HCT116 (cell line): Measurements from ENCODE around the gene AKR7A3. TPM values are rescaled to one million over a fixed set of nuclear protein-coding genes. Genes with fewer than 3 reads are reported as not detected.

ENCODE experiments used
- ATAC-seq: fragments of 200-7000 bp; cut with Tn5 transposase; 2 replicates; pipeline ENCODE4 v1.9.1; 2020; ENCODE audit warnings: mild to moderate bottlenecking, moderate library complexity
- BruUV-seq: library from RNA; stranded (reverse); fragments of 400-500 nt; replicated peaks from 2 replicates; lab custom pipeline; 2021; lab: Mats Ljungman, UMichigan
- CTCF ChIA-PET: fragments of 300-600 bp; sonication (Branson Sonifier 250); formaldehyde crosslinking; loops from one replicate; lab custom pipeline; 2021; ENCODE audit warnings: antibody characterized with exemption; lab: Charles Lee
- POLR2A ChIA-PET: fragments of 300-600, 350-600 bp; sonication (Branson Sonifier 250); formaldehyde crosslinking; loops from one replicate; lab custom pipeline; 2021; ENCODE audit warnings: antibody characterized with exemption; lab: Charles Lee
- RAD21 ChIA-PET, 2 experiments: fragments of 300-600 bp; sonication (Branson Sonifier 250); formaldehyde crosslinking; loops; one replicate each; lab custom pipeline; 2023; ENCODE audit warnings: low total read pairs in 2 of 2; ENCODE audit not compliant: uncharacterized antibody in 2 of 2, unreplicated experiment in 2 of 2, low non-redundant PET in 1 of 2; lab: Charles Lee
- DNase-seq: peaks from one replicate; pipeline ENCODE4 v3.0.0-alpha.2; 2010; ENCODE audit warnings: low read depth, low spot score
- H2AFZ ChIP-seq: fragments of 200-600 bp; shearing (Covaris generic), sonication (generic); 2 replicates; pipeline ENCODE4 v1.6.1; 2017; ENCODE audit warnings: low read depth, mixed run types, mixed read lengths, antibody characterized with exemption, low read length; ENCODE audit not compliant: poor library complexity, severe bottlenecking
- H3K27ac ChIP-seq: 2 replicates; pipeline ENCODE4 v1.5.1; 2012; ENCODE audit warnings: low read depth, low read length
- H3K27me3 ChIP-seq: fragments of 200-600 bp; sonication (generic); 2 replicates; pipeline ENCODE4 v1.6.1; 2016; ENCODE audit warnings: mixed run types, low read length, mixed read lengths; ENCODE audit not compliant: insufficient read depth
- H3K36me3 ChIP-seq, 2 experiments: fragments of 200-500 bp in 1 of 2; fragments of 200-600 bp in 1 of 2; sonication (Bioruptor generic) in 1 of 2; sonication (generic) in 1 of 2; 2 replicates each; pipeline versions ENCODE4 v1.5.1 to v1.6.1; 2014 to 2016; ENCODE audit warnings: low read length in 2 of 2, inconsistent platforms in 1 of 2, mixed read lengths in 1 of 2, mixed run types in 1 of 2; ENCODE audit not compliant: insufficient read depth in 2 of 2, control insufficient read depth in 1 of 2
- H3K4me1 ChIP-seq, 2 experiments: fragments of 200-600 bp in 1 of 2; sonication (generic) in 1 of 2; 2 replicates each; pipeline versions ENCODE4 v1.5.1 to v1.6.1; 2012 to 2017; ENCODE audit warnings: low read length in 2 of 2, inconsistent platforms in 1 of 2, mild to moderate bottlenecking in 1 of 2, mixed read lengths in 1 of 2, mixed run types in 1 of 2, moderate library complexity in 1 of 2; ENCODE audit not compliant: insufficient read depth in 2 of 2, control insufficient read depth in 1 of 2
- H3K4me2 ChIP-seq: fragments of 200-600 bp; sonication (generic); 2 replicates; pipeline ENCODE4 v1.6.1; 2017; ENCODE audit warnings: mixed run types, low read length, mixed read lengths
- H3K4me3 ChIP-seq, 2 experiments: fragments of 200-600 bp in 1 of 2; sonication (generic) in 1 of 2; replicated peaks in 1 of 2; 2 replicates each; pipeline ENCODE4 v1.5.1; 2011 to 2016; ENCODE audit warnings: low read length in 2 of 2, control low read depth in 1 of 2, low read depth in 1 of 2, mild to moderate bottlenecking in 1 of 2, mixed read lengths in 1 of 2, mixed run types in 1 of 2
- H3K79me2 ChIP-seq: fragments of 200-600 bp; sonication (generic); 2 replicates; pipeline ENCODE4 v1.6.1; 2017; ENCODE audit warnings: mild to moderate bottlenecking, mixed run types, low read length, moderate library complexity, mixed read lengths; ENCODE audit not compliant: insufficient read depth
- H3K9ac ChIP-seq: fragments of 200-600 bp; sonication (generic); 2 replicates; pipeline ENCODE4 v1.6.1; 2016; ENCODE audit warnings: low read length, mixed read lengths
- H3K9me2 ChIP-seq: fragments of 200-600 bp; sonication (generic), shearing (Covaris generic); 2 replicates; pipeline ENCODE4 v1.6.1; 2017; ENCODE audit warnings: mixed run types, mild to moderate bottlenecking, moderate library complexity; ENCODE audit not compliant: insufficient read depth
- H3K9me3 ChIP-seq, 2 experiments: fragments of 200-500 bp in 1 of 2; fragments of 200-600 bp in 1 of 2; sonication (Bioruptor generic) in 1 of 2; sonication (generic) in 1 of 2; 2 replicates each; pipeline ENCODE4 v1.6.1; 2014 to 2017; ENCODE audit warnings: low read length in 2 of 2, mixed read lengths in 2 of 2, inconsistent platforms in 1 of 2, low read depth in 1 of 2, mild to moderate bottlenecking in 1 of 2, mixed run types in 1 of 2, moderate library complexity in 1 of 2; ENCODE audit not compliant: control insufficient read depth in 1 of 2, insufficient read depth in 1 of 2
- H4K20me1 ChIP-seq: fragments of 200-600 bp; sonication (generic), shearing (Covaris generic); 2 replicates; pipeline ENCODE4 v1.6.1; 2017; ENCODE audit warnings: mixed run types, mild to moderate bottlenecking, moderate library complexity; ENCODE audit not compliant: insufficient read depth
- CBX3 ChIP-seq: IDR thresholded peaks from 2 replicates; pipeline ENCODE4 v1.6.1; 2012; ENCODE audit warnings: low read depth
- EZH2 ChIP-seq: fragments of 200-600 bp; sonication (generic); IDR thresholded peaks from 2 replicates; pipeline ENCODE4 v1.6.1; 2017; ENCODE audit warnings: antibody characterized with exemption, mixed run types
- FOSL1 ChIP-seq: IDR thresholded peaks from 2 replicates; pipeline ENCODE4 v1.6.1; 2012; ENCODE audit warnings: low read depth
- JUND ChIP-seq: IDR thresholded peaks from 2 replicates; pipeline ENCODE4 v1.6.1; 2012
- POLR2A ChIP-seq: IDR thresholded peaks from 2 replicates; pipeline ENCODE4 v1.7.0; 2011; ENCODE audit warnings: borderline replicate concordance; ENCODE audit not compliant: insufficient read depth, insufficient read length; ENCODE audit errors: extremely low read depth
- SIN3A ChIP-seq: IDR thresholded peaks from 2 replicates; pipeline ENCODE4 v1.6.1; 2012; ENCODE audit warnings: low read depth
- SP1 ChIP-seq: IDR thresholded peaks from 2 replicates; pipeline ENCODE4 v1.6.1; 2012; ENCODE audit warnings: low read depth
- YY1 ChIP-seq: IDR thresholded peaks from 2 replicates; pipeline ENCODE4 v1.6.1; 2011; ENCODE audit warnings: low read length, low read depth, moderate library complexity, mild to moderate bottlenecking; ENCODE audit not compliant: insufficient replicate concordance; ENCODE audit errors: extremely low read depth
- ZFX ChIP-seq: fragments of 450-650 bp; IDR thresholded peaks from 2 replicates; pipeline ENCODE4 v1.6.1; 2017
- ZNF274 ChIP-seq: fragments of 200-500 bp; sonication (Bioruptor generic); IDR thresholded peaks from 2 replicates; pipeline ENCODE4 v1.6.1; 2014; ENCODE audit warnings: mild to moderate bottlenecking, low read depth, low read length, inconsistent platforms
- intact Hi-C: fragments of 100-400 bp; cut with micrococcal nuclease; formaldehyde crosslinking; loops from 2 replicates; pipeline ENCODE4 v1.10.0; 2022
- total RNA-seq: library from RNA; stranded (reverse); gene quantifications from one replicate; pipeline ENCODE4 v1.2.1, GENCODE V29; 2021; ENCODE audit not compliant: unreplicated experiment
- TF ChIP-seq, protein P1 (sequence below): IDR thresholded peaks from 2 replicates; pipeline ENCODE4 v1.6.1; 2011; ENCODE audit warnings: mild to moderate bottlenecking, low read length, moderate library complexity; ENCODE audit not compliant: insufficient replicate concordance; ENCODE audit errors: extremely low read depth
- TF ChIP-seq, protein P2 (sequence below), 3 experiments: fragments of 200-600 bp in 1 of 3; sonication (generic) in 1 of 3; IDR thresholded peaks in 2 of 3; conservative IDR thresholded peaks in 1 of 3; 2 replicates each; pipeline ENCODE4 v1.5.1; 2012 to 2017; ENCODE audit warnings: low read depth in 2 of 3, low read length in 2 of 3, antibody characterized with exemption in 1 of 3, borderline replicate concordance in 1 of 3, control low read depth in 1 of 3, mild to moderate bottlenecking in 1 of 3, mixed read lengths in 1 of 3, mixed run types in 1 of 3, moderate library complexity in 1 of 3; ENCODE audit not compliant: insufficient read depth in 1 of 3
- TF ChIP-seq, protein P3 (sequence below): IDR thresholded peaks from 2 replicates; pipeline ENCODE4 v1.6.1; 2012

Gene AKR7A3
- total RNA-seq, 1 experiment from 2014 or later = 1.7 TPM

DNA sequence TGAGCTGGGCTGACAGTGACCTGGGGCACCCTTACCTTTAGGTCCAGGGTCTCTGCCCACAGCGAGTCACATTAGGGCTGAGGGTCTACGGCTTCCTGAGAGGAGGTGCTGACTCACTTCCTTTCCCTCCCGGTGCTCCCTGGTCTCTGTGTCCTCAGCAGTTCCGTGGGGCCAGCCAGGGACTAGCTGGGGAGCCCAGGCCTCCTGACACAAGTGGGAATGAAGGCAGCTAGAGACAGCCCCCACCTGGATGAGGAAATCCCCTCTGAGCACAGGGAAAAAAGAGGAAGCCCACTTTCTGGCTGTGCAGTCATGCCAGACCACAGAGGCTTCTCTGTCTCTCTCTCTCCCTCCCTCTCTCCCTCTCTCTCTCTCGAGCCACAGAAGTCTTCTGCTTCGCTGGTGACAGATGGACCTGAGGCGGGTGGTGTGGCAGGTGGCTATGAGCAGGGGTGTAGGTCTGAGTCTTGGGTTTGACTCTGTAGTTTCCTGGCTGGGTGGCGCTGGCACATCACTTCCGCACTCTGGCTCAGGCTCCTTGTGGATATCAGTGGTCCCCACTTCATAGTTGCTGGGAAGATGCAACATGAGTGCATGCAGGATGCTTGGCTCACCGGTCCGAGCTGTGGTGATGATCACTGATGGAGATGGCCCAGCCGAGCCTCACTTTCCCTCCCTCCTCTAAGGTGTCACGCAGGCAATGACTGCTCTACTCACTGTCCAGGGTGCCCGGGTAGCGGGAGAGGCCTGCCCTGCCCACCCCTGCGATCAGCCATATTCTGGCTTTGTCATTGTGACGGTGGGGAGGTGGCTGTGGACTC is 27.0 kb upstream of the AKR7A3 start:
- Histone ChIP-seq H3K9me3 (no peaks in the 10 kb centered on the region), H3K4me1 (peaks cover 17 to 46% of the 10 kb centered on the region in 2 experiments; a peak in 3 of 4 replicates), H3K27ac (peak overlapping the region; percentile 23; the same call in 1 of the 2 replicates), H3K9ac (0 out of 2 replicates have a peak overlapping the region, but pooled peaks have one; percentile 6), H3K79me2 (peaks cover 15% of the 10 kb centered on the region), H3K27me3 (no peaks in the 10 kb centered on the region), H3K36me3 (no peaks in the 10 kb centered on the region), H2AFZ (no peak overlapping the region), H3K4me3 (no peak overlapping the region), H3K9me2 (no peaks in the 10 kb centered on the region), H3K4me2 (peak overlapping the region; percentile 62), H4K20me1 (no peaks in the 10 kb centered on the region)
- ChIA-PET RAD21 (no interaction called here), CTCF (interaction anchor here (0.7 kb wide), 1 partner anchor 13 kb away, joined by 3 read pairs; no protein-coding TSS in a partner anchor), POLR2A (no interaction called here)
- TF ChIP-seq JUND = peak; percentile 40; the same call in 1 of the 2 replicates
- no peak for TF ChIP-seq ZNF274
- DNase-seq = no peak
- ATAC-seq = no peak
- no TSS peak for BruUV-seq
- intact Hi-C loops = no loop called here

DNA sequence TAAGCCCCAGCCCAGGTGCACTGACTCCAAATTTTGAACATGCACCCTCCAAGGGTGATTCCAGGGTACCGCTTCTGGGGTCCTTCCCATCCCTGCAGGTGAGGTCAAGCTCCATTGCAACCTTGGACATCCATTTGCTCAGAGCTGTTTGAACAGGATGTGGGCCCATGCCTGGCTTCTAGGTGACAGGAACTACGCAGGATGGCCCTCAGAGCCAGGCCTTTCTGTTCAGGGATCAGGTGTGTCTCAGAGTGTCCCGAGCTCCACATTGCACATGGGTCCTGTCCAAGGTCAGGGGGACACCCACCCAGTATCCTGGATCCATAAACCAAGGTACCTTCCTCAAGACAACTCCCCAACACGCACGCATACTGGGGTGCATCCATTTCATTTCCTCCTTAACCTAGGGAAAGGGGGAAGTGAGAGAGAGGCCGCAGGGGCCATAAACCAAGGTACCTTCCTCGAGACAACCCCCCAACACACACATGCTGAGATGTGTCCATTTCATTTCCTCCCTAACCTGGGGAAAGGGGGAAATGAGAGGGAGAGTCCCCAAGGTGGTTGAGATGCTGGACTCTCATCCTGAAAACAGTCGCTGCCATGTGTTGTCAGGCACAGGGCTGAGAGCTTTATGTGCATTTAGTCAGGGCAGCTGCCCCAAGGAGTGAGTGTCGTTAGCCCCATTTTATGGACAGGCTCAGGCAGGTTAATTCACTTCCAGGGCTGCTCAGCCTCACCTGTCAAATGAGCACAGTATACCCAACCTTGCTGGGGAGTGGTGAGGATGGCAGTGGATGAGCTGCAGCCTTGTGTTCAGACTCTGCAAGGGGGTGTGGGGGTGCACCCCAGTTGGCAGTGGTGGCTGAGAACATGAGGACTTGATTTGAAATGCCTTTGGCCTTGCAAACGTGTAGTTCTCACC is 25.7 kb upstream of the AKR7A3 start:
- no peak overlapping the region for H3K9ac ChIP-seq
- no peak overlapping the region for H3K27ac ChIP-seq
- H3K9me3 ChIP-seq = no peaks in the 10 kb centered on the region
- no peak overlapping the region for H2AFZ ChIP-seq
- H3K36me3 ChIP-seq = no peaks in the 10 kb centered on the region
- ATAC-seq (no peak), DNase-seq (no peak)
- peak overlapping the region; percentile 100 for H3K4me2 ChIP-seq
- ChIA-PET CTCF (no interaction called here), POLR2A (no interaction called here), RAD21 (no interaction called here)
- BruUV-seq = no TSS peak
- H3K4me1 ChIP-seq = peaks cover 18 to 47% of the 10 kb centered on the region in 2 experiments; a peak in 3 of 4 replicates
- intact Hi-C loops = no loop called here
- peaks cover 27% of the 10 kb centered on the region for H3K79me2 ChIP-seq
- no peaks in the 10 kb centered on the region for H3K27me3 ChIP-seq
- no peaks in the 10 kb centered on the region for H3K9me2 ChIP-seq
- no peaks in the 10 kb centered on the region for H4K20me1 ChIP-seq
- H3K4me3 ChIP-seq = no peak overlapping the region
- TF ChIP-seq POLR2A (no peak), ZNF274 (no peak), YY1 (no peak), JUND (no peak), FOSL1 (no peak), CBX3 (no peak), SP1 (no peak), ZFX (no peak), SIN3A (no peak), EZH2 (no peak)
- TF ChIP-seq, protein P1, sequence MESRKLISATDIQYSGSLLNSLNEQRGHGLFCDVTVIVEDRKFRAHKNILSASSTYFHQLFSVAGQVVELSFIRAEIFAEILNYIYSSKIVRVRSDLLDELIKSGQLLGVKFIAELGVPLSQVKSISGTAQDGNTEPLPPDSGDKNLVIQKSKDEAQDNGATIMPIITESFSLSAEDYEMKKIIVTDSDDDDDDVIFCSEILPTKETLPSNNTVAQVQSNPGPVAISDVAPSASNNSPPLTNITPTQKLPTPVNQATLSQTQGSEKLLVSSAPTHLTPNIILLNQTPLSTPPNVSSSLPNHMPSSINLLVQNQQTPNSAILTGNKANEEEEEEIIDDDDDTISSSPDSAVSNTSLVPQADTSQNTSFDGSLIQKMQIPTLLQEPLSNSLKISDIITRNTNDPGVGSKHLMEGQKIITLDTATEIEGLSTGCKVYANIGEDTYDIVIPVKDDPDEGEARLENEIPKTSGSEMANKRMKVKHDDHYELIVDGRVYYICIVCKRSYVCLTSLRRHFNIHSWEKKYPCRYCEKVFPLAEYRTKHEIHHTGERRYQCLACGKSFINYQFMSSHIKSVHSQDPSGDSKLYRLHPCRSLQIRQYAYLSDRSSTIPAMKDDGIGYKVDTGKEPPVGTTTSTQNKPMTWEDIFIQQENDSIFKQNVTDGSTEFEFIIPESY = no peak
- TF ChIP-seq, protein P2, sequence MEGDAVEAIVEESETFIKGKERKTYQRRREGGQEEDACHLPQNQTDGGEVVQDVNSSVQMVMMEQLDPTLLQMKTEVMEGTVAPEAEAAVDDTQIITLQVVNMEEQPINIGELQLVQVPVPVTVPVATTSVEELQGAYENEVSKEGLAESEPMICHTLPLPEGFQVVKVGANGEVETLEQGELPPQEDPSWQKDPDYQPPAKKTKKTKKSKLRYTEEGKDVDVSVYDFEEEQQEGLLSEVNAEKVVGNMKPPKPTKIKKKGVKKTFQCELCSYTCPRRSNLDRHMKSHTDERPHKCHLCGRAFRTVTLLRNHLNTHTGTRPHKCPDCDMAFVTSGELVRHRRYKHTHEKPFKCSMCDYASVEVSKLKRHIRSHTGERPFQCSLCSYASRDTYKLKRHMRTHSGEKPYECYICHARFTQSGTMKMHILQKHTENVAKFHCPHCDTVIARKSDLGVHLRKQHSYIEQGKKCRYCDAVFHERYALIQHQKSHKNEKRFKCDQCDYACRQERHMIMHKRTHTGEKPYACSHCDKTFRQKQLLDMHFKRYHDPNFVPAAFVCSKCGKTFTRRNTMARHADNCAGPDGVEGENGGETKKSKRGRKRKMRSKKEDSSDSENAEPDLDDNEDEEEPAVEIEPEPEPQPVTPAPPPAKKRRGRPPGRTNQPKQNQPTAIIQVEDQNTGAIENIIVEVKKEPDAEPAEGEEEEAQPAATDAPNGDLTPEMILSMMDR (IDR thresholded peaks at IDR 0.05 in 2 of 3, conservative IDR thresholded peaks at IDR 0.05 in 1 of 3; ENCODE audit: borderline replicate concordance in 1 of 3, insufficient read depth in 1 of 3, low read depth in 2 of 3, low read length in 2 of 3) = no peak
- TF ChIP-seq, protein P3, sequence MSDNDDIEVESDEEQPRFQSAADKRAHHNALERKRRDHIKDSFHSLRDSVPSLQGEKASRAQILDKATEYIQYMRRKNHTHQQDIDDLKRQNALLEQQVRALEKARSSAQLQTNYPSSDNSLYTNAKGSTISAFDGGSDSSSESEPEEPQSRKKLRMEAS = no peak
